GM12865 (cell line): ENCODE results near the gene RASA3.

Experiments
- DNase-seq: peaks from one replicate; pipeline ENCODE4 v3.0.0; 2010; ENCODE audit warnings: low read depth
- H3K4me3 ChIP-seq: 2 replicates; pipeline ENCODE4 v1.5.1; 2011; ENCODE audit warnings: mild to moderate bottlenecking, low read depth, low read length, control low read depth
- CTCF ChIP-seq: IDR thresholded peaks from 2 replicates; pipeline ENCODE4 v1.5.1; 2011; ENCODE audit warnings: low read length, control low read depth, low read depth, inconsistent platforms; ENCODE audit not compliant: insufficient read depth; ENCODE audit errors: missing control alignments

RASA3 gene

GRCh38 chr13:114167885-114168284 is 35.5 kb upstream of the RASA3 start:
- H3K4me3 ChIP-seq: no peak overlapping the region
- no peak for DNase-seq
- TF ChIP-seq CTCF: no peak

- no peak for TF ChIP-seq CTCF
- no peak for DNase-seq
- H3K4me3 ChIP-seq: no peak overlapping the region
These were observed 35.0 kb upstream of the RASA3 start for GRCh38 chr13:114167426-114167825.

GRCh38 chr13:114166381-114167131 is 34.1 kb upstream of the RASA3 start:
- TF ChIP-seq CTCF: no peak
- H3K4me3 ChIP-seq: no peak overlapping the region
- DNase-seq: no peak

- no peak overlapping the region for H3K4me3 ChIP-seq
- no peak for TF ChIP-seq CTCF
These were observed 32.4 kb upstream of the RASA3 start for GRCh38 chr13:114164681-114165429.

GRCh38 chr13:114164053-114164452 is 31.6 kb upstream of the RASA3 start:
- no peak for DNase-seq
- no peak overlapping the region for H3K4me3 ChIP-seq
- TF ChIP-seq CTCF: no peak

More at GRCh38 chr13:114164681-114165429, 32.4 kb upstream of the RASA3 start:
- DNase-seq: no peak

- no peak for TF ChIP-seq CTCF
- no peak for DNase-seq
- no peak overlapping the region for H3K4me3 ChIP-seq
These were observed 30.1 kb upstream of the RASA3 start for GRCh38 chr13:114162533-114162922.
